GM19035 (cell line): ENCODE measurements around the gene FBN1.

Experiments
- ATAC-seq: cut with Tn5 transposase; IDR thresholded peaks from one replicate; pipeline ENCODE4 v1.9.1; 2021; ENCODE audit not compliant: unreplicated experiment

FBN1 gene

GRCh38 chr15:48440084-48440483 is 205.4 kb downstream of the FBN1 start:
- no peak for ATAC-seq

DNA sequence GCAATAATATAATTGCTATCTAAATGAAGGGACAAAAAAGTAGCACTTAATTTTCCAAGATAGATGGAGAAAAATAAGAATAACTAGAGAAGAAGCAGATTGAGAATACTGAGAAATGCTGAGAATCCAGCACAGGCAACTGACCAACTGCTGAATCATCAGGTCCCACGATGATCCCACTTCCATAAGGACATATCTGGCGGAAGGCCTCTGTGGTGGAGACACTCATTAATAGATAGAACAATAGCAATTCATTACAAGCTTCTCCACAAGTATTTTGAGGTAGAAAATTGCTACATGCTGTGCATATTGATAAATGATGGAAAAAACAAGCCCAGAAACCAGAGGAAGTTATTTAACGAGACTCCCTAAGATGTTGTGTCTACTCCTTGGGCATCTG is 208.3 kb downstream of the FBN1 start:
- ATAC-seq = no peak

DNA sequence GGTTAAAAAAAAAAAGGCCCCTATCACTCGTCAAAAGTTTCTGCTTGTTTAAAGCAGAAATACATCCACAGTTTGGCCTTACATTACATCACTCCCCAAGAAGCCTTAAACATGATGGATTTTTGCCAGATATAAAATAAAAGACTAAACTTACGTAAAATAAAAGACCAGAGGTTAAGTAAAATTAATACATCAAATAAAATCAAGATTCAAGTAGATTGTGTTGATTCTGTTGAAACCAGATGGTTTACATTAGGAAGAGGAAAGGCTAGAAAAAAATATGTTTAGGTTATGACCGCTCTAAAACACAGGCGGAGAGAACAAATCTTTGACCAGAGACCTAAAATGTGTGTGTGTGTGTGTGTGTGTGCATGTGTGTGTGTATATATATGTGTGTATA is 210.2 kb downstream of the FBN1 start:
- ATAC-seq = no peak

GRCh38 chr15:48433226-48433886 is 212.2 kb downstream of the FBN1 start:
- peak; percentile 81 for ATAC-seq

- no peak for ATAC-seq
Measured at GRCh38 chr15:48432688-48433087, 212.8 kb downstream of the FBN1 start.

- no peak for ATAC-seq
Measured at GRCh38 chr15:48427960-48428547, 217.5 kb downstream of the FBN1 start.

DNA sequence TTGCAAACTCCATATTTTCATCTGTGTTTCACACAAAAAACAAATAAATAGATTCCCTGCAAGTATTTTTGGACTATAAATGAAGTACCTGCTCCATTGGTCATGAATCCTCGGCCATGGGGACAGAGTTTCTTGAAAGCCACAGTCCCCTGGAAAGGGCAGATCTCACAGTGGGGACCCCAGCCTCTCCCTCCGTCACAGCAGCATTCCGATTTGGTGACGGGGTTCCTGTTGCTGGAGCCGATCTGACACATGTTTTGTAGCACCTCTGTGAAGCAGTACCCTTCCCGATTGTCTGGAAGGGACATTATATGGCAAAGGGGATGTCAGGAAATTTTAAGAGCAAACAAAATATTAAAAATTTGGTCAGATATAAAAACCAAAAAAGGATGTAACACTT is 218.0 kb downstream of the FBN1 start:
- ATAC-seq = no peak

GRCh38 chr15:48426941-48427340 is 218.6 kb downstream of the FBN1 start:
- no peak for ATAC-seq

GRCh38 chr15:48426044-48426443 is 219.5 kb downstream of the FBN1 start:
- no peak for ATAC-seq

DNA sequence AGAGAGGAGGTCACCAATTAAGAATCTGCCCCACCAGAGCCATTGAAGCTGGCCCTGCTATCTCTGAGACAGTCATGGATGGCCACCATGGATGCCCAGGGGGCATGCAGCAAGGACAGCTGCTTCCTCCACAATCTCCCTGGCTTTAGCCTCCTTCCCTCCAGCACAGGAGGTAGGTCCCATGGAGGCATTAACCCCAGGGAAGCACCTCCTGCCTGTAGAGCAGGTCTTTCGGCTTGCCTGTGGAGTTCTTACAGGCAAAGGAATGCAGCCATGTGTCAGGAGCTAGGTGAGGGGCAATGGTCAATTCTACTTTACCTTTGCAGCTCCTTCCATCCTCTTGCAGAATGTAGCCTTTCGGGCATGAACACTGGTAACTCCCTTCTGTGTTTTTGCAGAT is 220.5 kb downstream of the FBN1 start:
- no peak for ATAC-seq

- no peak for ATAC-seq
Measured at GRCh38 chr15:48423896-48424475, 221.5 kb downstream of the FBN1 start.

DNA sequence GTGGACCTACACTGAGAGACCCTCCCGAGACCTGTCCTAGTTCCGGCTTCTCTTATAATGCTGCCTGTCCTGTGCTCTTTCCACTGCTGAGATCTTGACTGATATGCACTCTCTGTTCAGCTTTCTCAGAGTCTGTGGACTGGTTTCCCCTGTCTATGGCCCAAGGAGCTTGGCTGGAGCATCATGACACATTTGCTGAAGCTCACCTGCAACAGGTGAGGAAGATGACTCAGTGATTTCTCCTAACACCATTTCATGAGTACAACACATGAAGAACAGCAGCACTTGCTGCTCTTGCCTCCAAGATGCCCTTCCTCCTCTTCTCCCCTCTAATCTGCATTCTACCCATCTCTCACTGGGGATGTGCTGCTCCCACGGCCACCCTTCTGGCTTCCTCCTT is 222.2 kb downstream of the FBN1 start:
- ATAC-seq = no peak

DNA sequence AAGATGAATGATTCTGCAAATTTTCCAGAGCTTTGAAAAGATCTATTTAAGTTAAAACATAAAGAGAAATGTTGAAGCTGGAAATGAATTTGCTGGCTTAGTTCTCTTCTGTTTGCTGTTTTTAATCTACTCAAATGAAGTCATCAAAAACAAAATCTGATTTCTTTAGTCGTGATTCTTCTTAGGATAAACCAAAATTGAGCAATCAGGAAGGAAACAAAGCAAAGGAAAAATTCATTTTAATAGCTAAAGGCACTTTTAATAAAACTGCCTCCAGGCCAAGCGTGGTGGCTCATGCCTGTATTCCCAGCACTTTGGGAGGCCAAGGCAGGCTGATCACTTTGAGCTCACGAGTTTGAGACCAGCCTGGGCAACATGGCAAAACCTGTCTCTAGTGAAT is 223.1 kb downstream of the FBN1 start:
- no peak for ATAC-seq

DNA sequence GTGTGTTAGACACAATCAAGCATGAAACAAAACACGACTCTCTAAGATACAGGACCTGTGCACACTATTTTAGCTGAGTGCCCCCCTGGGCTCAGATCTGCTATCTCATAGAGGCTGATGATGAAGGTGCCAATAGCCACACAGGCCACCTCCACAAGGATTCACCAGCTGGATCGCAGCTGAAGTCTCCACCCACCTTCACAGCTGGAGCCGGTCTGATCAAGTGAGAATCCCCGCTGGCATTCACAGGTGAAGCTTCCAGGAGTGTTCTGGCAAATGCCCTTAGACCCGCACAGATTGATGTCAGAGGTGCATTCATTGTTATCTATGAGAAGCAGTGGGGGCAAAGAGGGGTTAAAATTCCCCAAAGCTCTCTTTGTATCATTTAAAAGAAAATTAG is 224.1 kb downstream of the FBN1 start:
- ATAC-seq = no peak

DNA sequence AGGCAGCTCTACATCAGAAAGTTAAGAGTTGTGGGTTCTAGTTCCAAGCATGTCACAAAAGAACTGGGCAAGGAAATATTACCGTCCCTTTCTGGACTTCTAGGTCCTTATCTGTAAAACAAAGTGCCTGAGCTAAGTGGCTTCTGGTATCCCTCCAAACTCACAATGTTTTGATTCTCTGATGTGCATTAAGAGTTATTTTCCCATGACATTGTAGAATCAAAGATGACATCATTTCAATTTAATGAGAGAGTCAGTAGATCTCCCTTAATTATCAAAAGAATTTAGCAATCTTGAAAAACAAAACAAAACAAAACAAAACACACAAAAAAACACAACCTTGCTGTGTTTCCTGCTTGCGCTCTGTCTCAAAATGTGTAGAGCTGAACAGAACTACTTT is 225.6 kb downstream of the FBN1 start:
- no peak for ATAC-seq

DNA sequence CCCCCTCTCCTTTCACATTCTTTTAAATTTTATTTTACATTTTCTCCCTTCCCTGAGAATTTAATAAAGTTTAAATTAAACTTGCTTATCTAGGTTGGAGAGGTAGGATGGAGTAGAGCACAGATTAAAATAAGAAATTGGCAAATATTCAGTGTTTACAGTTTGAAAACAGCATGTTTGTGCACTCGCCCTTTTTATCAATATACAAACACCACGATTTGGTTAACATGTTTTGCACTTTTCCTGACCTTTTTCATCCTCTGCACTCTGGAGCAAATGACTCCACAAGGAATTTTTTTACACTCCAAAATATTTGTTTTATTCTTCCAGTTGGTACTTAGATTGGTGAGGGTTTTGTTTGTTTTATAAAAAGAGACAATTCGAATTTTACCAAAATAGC is 227.2 kb downstream of the FBN1 start:
- ATAC-seq = no peak

- no peak for ATAC-seq
Measured at GRCh38 chr15:48416301-48416700, 229.2 kb downstream of the FBN1 start.

DNA sequence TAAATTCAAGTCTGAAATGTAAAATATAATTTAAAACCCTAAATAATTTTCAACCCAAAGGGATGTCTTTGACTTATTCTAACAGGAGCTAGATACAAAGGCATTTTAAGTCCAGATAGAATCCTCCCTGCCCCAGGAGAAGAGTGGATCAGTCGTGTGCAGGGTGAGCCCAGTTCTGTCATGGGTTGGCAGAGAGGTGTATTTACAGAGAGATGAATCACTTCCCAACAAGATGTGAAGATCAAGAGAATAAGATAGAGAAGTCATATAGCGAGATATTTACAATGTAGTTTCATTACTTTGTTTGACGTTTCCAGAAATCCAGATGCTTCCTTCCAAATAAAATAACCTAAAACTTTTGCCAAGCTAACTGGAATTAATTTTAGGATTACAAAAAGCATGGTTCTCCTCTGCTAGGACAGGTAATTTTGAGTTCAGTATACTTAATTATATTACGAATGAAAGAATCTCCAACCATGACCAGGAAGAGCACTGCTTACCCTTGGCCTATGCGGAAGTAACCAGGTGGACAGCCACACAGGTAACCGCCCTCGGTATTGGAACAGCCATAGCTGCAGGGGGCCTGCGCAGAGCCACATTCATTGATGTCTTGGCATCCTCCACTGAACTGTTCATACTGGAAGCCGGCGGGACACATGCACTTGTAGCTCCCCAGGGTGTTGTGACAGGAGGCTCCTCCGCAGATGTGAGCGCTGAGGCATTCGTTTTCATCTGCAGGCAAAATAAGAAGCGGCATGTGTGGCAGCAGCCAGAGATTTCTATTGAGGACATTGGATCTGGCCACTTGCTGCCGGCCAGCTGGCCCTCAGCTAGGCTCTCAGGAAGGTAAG is 230.2 kb downstream of the FBN1 start:
- no peak for ATAC-seq

DNA sequence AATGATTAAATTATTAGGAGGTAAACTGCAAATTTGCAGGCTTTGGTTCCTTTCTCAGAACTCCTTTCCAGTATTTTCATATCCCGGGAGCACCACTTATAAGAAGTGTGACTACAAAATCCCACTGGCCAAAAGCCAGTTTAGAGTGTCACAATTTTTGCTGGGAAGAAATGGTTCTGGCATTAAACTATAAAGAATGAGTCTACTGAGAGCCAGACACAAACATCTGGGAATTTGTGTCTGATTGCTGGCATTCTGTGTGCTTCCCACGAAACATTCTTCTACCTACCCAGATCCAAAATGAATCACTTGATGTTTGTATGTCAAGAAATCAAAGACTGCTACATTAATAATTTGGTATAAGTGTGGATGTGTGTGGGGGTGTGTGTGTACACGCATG is 231.5 kb downstream of the FBN1 start:
- ATAC-seq = no peak

- no peak for ATAC-seq
Measured at GRCh38 chr15:48413304-48413703, 232.2 kb downstream of the FBN1 start.

DNA sequence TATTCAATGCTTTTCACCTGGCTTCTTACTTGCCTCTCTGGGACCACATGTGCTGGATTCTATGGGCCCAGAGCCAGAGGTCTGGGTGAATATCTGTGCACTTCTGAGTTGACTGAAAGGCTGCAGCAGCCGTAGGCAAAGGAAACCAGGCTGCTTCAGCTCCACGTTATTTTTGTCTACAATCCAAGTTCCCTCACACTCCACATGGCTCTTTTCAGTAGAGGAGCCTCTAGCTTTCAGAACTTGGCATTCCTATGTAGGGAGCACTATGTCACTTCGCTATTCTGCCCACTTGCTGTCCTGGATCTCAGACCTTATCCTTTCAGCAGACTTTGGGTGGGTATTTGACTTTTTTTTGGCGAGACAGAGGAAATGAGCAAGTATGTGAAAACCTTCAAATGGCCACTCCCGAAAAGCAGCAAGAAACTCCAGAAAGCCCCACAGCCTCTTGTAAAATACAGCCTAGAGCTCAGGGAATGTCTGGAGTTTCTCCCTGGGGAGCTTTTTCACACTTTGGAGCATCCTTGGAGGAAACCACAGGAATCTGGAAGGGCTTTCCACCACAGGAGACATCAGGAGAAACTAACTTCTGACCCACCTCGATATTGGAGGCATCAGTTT is 233.4 kb downstream of the FBN1 start:
- ATAC-seq = no peak
